ENCODE data around the gene TIAM1. TPM values are rescaled to one million over a fixed set of nuclear protein-coding genes. Genes with fewer than 3 reads are reported as not detected.

Gene TIAM1
- total RNA-seq, 1 experiment from 2014 or later, result 28.7 TPM

GRCh38 chr21:31156662-31157061 lies 187.4 kb downstream of the TIAM1 start:
- ChIA-PET POLR2A (interaction anchor here (0.6 kb wide), 1 partner anchor 11 kb away, joined by 4 read pairs; no protein-coding TSS in a partner anchor), CTCF (no interaction called here)
- Mint-ChIP-seq H3K36me3 (peaks cover 40% of the 10 kb centered on the region), H3K4me1 (peaks cover 77% of the 10 kb centered on the region), H3K27me3 (ENCODE audit: low read depth) (no peaks in the 10 kb centered on the region), H3K27ac (no peak overlapping the region), H3K4me3 (no peak overlapping the region), H3K9me3 (peaks cover 21% of the 10 kb centered on the region)
- no peak for DNase-seq (ENCODE audit: low spot score)
- ATAC-seq, result no peak
- TF ChIP-seq JAZF1 (CRISPR knock-in tag; IDR thresholded peaks at IDR 0.05) (no peak), ZNF232 (CRISPR knock-in tag; IDR thresholded peaks at IDR 0.05) (no peak), ZNF281 (CRISPR knock-in tag; IDR thresholded peaks at IDR 0.05) (no peak), MLX (CRISPR knock-in tag; IDR thresholded peaks at IDR 0.05) (no peak), ATF3 (CRISPR knock-in tag; conservative IDR thresholded peaks at IDR 0.05) (no peak), TEAD1 (CRISPR knock-in tag; IDR thresholded peaks at IDR 0.05) (no peak), RORB (CRISPR knock-in tag; IDR thresholded peaks at IDR 0.05) (no peak), ZNF512 (CRISPR knock-in tag; IDR thresholded peaks at IDR 0.05; ENCODE audit: borderline replicate concordance) (no peak), EMX1 (CRISPR knock-in tag; IDR thresholded peaks at IDR 0.05) (no peak), CREM (CRISPR knock-in tag; IDR thresholded peaks at IDR 0.05) (no peak), NFATC4 (CRISPR knock-in tag; IDR thresholded peaks at IDR 0.05) (no peak), AFF4 (CRISPR knock-in tag; IDR thresholded peaks at IDR 0.05; ENCODE audit: borderline replicate concordance) (no peak), ETV6 (CRISPR knock-in tag; IDR thresholded peaks at IDR 0.05) (no peak), ZNF138 (CRISPR knock-in tag; conservative IDR thresholded peaks at IDR 0.05) (no peak), FOXP1 (CRISPR knock-in tag; IDR thresholded peaks at IDR 0.05; ENCODE audit: borderline replicate concordance) (no peak), NR3C1 (CRISPR knock-in tag; conservative IDR thresholded peaks at IDR 0.05; ENCODE audit: low read depth) (no peak), GABPB1 (CRISPR knock-in tag; IDR thresholded peaks at IDR 0.05) (no peak), ZNF671 (CRISPR knock-in tag; IDR thresholded peaks at IDR 0.05) (no peak), CREB1 (CRISPR knock-in tag; IDR thresholded peaks at IDR 0.05) (no peak), E2F4 (CRISPR knock-in tag; IDR thresholded peaks at IDR 0.05; ENCODE audit: borderline replicate concordance, low read depth) (no peak)

All from WTC11 (cell line).